Breast epithelium (tissue), 3 donors: Measurements from ENCODE around the gene PIAS3.
A peak's percentile ranks its signal among the peaks of the same experiment; 100 is the strongest.

Source experiments
- POLR2A ChIP-seq: fragments of 450-650 bp; IDR thresholded peaks from one replicate; pipeline ENCODE4 v1.6.1; 2016; ENCODE audit warnings: antibody characterized with exemption, mild to moderate bottlenecking, moderate library complexity
- POLR2AphosphoS5 ChIP-seq, 3 donors: sonication (generic); formaldehyde crosslinking; IDR thresholded peaks; one replicate each; pipeline ENCODE4 v1.6.1; 2017; ENCODE audit warnings: antibody characterized with exemption in 3 of 3
- TF ChIP-seq, protein P1 (sequence below), 3 donors: fragments of 450-650 bp; IDR thresholded peaks; one replicate each; pipeline ENCODE4 v1.5.1; 2016 to 2017; ENCODE audit warnings: antibody characterized with exemption in 3 of 3, mild to moderate bottlenecking in 3 of 3, moderate library complexity in 3 of 3

DNA sequence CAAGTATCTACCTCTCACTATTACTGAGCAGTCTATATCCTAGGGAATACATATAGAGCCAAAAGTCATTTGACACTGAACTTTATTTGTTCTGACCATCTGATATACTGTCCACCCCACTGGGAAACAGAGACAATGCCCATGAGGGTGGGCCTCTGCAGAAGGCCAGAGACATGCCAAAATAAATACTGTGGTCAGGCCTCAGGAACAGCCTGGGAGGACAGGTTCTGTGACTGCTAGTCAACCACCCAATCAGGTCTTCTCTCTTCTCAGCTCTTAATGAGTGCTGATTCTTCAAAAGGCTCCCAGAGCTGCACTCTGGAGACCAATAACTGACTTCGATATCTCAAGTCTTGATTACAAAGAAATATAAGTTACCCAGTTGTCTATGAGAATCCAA is 32.3 kb upstream of the PIAS3 start:
- TF ChIP-seq POLR2A = no peak
- TF ChIP-seq, protein P1, sequence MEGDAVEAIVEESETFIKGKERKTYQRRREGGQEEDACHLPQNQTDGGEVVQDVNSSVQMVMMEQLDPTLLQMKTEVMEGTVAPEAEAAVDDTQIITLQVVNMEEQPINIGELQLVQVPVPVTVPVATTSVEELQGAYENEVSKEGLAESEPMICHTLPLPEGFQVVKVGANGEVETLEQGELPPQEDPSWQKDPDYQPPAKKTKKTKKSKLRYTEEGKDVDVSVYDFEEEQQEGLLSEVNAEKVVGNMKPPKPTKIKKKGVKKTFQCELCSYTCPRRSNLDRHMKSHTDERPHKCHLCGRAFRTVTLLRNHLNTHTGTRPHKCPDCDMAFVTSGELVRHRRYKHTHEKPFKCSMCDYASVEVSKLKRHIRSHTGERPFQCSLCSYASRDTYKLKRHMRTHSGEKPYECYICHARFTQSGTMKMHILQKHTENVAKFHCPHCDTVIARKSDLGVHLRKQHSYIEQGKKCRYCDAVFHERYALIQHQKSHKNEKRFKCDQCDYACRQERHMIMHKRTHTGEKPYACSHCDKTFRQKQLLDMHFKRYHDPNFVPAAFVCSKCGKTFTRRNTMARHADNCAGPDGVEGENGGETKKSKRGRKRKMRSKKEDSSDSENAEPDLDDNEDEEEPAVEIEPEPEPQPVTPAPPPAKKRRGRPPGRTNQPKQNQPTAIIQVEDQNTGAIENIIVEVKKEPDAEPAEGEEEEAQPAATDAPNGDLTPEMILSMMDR (IDR thresholded peaks at IDR 0.05) = no peak
- TF ChIP-seq POLR2AphosphoS5 (IDR thresholded peaks at IDR 0.05) = peak in 2 of 3 donors; percentile 19 to 48
